Prostate gland (tissue), 2 donors: ENCODE measurements around the gene ANKS4B.

Source experiments
- CTCF ChIP-seq, 4 experiments: fragments of 200-600 bp in 2 of 4; fragments of 450-650 bp in 2 of 4; sonication (generic) in 2 of 4; IDR thresholded peaks; 1 replicate in 3 of 4; 2 replicates in 1 of 4; pipeline ENCODE4 v1.5.1; 2016 to 2019; ENCODE audit warnings: antibody characterized with exemption in 4 of 4, mild to moderate bottlenecking in 2 of 4, moderate library complexity in 2 of 4
- POLR2A ChIP-seq: fragments of 450-650 bp; IDR thresholded peaks from one replicate; pipeline ENCODE4 v1.6.1; 2016; ENCODE audit warnings: antibody characterized with exemption, mild to moderate bottlenecking

- no peak for TF ChIP-seq POLR2A
- TF ChIP-seq CTCF (IDR thresholded peaks at IDR 0.05) = no peak
Observed at GRCh38 chr16:21268236-21268635, 34.7 kb downstream of the ANKS4B start.
